Adrenal gland (tissue), 5 donors: ENCODE measurements around the gene CALML3.

ENCODE experiments used
- POLR2A ChIP-seq, 2 donors: fragments of 450-650 bp; IDR thresholded peaks; one replicate each; pipeline ENCODE4 v1.6.1; 2017; ENCODE audit warnings: antibody characterized with exemption in 2 of 2, mild to moderate bottlenecking in 2 of 2, moderate library complexity in 1 of 2
- TF ChIP-seq, protein P1 (sequence below), 6 experiments: fragments of 450-650 bp in 4 of 6; fragments of 200-600 bp in 2 of 6; sonication (generic) in 1 of 6; IDR thresholded peaks; 1 replicate in 5 of 6; 2 replicates in 1 of 6; pipeline versions ENCODE4 v1.5.1 to v1.8.0; 2016 to 2021; ENCODE audit warnings: antibody characterized with exemption in 6 of 6, mild to moderate bottlenecking in 2 of 6, moderate library complexity in 1 of 6
- donor health status: DM: no; HTN: no; CAD: no.

DNA sequence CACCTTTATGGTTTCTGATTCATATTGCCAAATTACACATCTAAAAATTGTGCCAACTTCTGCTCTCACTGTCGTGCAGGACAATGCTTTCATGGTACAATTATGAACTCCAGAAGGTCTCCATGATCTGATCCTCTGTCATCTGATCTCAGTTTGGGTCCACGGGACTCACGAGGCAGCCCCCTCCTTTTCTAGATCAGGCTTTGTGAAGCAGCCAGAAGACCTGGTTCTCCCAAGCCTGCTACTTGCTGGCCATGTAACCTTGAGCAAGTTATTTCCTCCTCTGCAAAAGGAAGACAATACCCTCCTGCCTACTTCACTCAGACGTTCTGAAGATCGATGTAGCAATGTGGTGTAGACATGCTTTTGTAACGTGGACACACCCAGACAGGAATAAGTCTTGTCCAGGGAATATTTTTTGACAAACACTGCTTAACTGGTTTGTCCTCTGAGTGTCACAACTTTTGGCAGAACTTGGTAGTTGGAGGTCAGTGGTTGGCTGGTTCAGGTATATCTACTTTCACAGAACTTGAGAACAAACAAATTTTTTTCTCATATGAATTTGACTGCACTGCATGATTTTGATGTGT lies 19.6 kb downstream of the CALML3 start:
- TF ChIP-seq, protein P1, sequence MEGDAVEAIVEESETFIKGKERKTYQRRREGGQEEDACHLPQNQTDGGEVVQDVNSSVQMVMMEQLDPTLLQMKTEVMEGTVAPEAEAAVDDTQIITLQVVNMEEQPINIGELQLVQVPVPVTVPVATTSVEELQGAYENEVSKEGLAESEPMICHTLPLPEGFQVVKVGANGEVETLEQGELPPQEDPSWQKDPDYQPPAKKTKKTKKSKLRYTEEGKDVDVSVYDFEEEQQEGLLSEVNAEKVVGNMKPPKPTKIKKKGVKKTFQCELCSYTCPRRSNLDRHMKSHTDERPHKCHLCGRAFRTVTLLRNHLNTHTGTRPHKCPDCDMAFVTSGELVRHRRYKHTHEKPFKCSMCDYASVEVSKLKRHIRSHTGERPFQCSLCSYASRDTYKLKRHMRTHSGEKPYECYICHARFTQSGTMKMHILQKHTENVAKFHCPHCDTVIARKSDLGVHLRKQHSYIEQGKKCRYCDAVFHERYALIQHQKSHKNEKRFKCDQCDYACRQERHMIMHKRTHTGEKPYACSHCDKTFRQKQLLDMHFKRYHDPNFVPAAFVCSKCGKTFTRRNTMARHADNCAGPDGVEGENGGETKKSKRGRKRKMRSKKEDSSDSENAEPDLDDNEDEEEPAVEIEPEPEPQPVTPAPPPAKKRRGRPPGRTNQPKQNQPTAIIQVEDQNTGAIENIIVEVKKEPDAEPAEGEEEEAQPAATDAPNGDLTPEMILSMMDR (IDR thresholded peaks at IDR 0.05): no peak
- TF ChIP-seq POLR2A (IDR thresholded peaks at IDR 0.05): no peak
